DOHH2 (cell line): ENCODE results near the gene MAN2A1.

Source experiments
- H3F3A ChIP-seq: fragments of 200-600 bp; sonication (generic), shearing (Covaris generic); 2 replicates; pipeline ENCODE4 v1.6.0; 2016; ENCODE audit warnings: antibody characterized with exemption, mild to moderate bottlenecking; ENCODE audit not compliant: control insufficient read depth, insufficient read depth
- H3K27ac ChIP-seq: fragments of 200-600 bp; sonication (generic); 2 replicates; pipeline ENCODE4 v1.5.1; 2014; ENCODE audit warnings: low read depth, mild to moderate bottlenecking, low read length, moderate library complexity
- H3K27me3 ChIP-seq: fragments of 200-600 bp; sonication (generic); 2 replicates; pipeline ENCODE4 v1.6.1; 2014; ENCODE audit warnings: mild to moderate bottlenecking, low read length, mixed read lengths; ENCODE audit not compliant: control insufficient read depth
- H3K36me3 ChIP-seq: fragments of 200-600 bp; sonication (generic); 2 replicates; pipeline ENCODE4 v1.6.1; 2014; ENCODE audit warnings: mild to moderate bottlenecking, low read length, moderate library complexity, mixed read lengths; ENCODE audit not compliant: control insufficient read depth
- H3K4me1 ChIP-seq: fragments of 200-600 bp; sonication (generic); 2 replicates; pipeline ENCODE4 v1.6.1; 2014; ENCODE audit warnings: mild to moderate bottlenecking, low read length, mixed read lengths; ENCODE audit not compliant: control insufficient read depth
- H3K4me2 ChIP-seq: fragments of 200-600 bp; sonication (generic); 2 replicates; pipeline ENCODE4 v1.6.0; 2014; ENCODE audit warnings: mild to moderate bottlenecking, low read length, moderate library complexity
- H3K4me3 ChIP-seq: fragments of 200-600 bp; sonication (generic); 2 replicates; pipeline ENCODE4 v1.5.1; 2014; ENCODE audit warnings: mild to moderate bottlenecking, low read length, mixed read lengths
- H3K79me2 ChIP-seq: fragments of 200-600 bp; sonication (generic); 2 replicates; pipeline ENCODE4 v1.6.1; 2014; ENCODE audit warnings: mild to moderate bottlenecking, low read length, mixed read lengths; ENCODE audit not compliant: control insufficient read depth
- H3K9me2 ChIP-seq: fragments of 200-600 bp; sonication (generic); replicated peaks from 2 replicates; pipeline ENCODE4 v1.6.1; 2014; ENCODE audit warnings: mild to moderate bottlenecking, low read length, mixed read lengths; ENCODE audit not compliant: control insufficient read depth
- H3K9me3 ChIP-seq: fragments of 200-600 bp; sonication (generic); 2 replicates; pipeline ENCODE4 v1.6.1; 2014; ENCODE audit warnings: antibody characterized with exemption, low read length, mixed read lengths; ENCODE audit not compliant: control insufficient read depth, insufficient read depth
- H4K20me1 ChIP-seq: fragments of 200-600 bp; sonication (generic); 2 replicates; pipeline ENCODE4 v1.6.0; 2014; ENCODE audit warnings: low read depth, mild to moderate bottlenecking, antibody characterized with exemption, low read length, moderate library complexity; ENCODE audit not compliant: control insufficient read depth, insufficient read depth
- EZH2phosphoT487 ChIP-seq: fragments of 200-600 bp; sonication (generic); IDR thresholded peaks from 2 replicates; pipeline ENCODE4 v1.6.1; 2017; ENCODE audit warnings: borderline replicate concordance, mild to moderate bottlenecking, antibody characterized with exemption, low read length, moderate library complexity, mixed read lengths
- TF ChIP-seq, protein P1 (sequence below): fragments of 200-600 bp; sonication (generic); IDR thresholded peaks from one replicate; pipeline ENCODE4 v1.5.1; 2014; ENCODE audit warnings: antibody characterized with exemption, mild to moderate bottlenecking, low read depth, low read length; ENCODE audit not compliant: poor library complexity, severe bottlenecking

MAN2A1 gene

DNA sequence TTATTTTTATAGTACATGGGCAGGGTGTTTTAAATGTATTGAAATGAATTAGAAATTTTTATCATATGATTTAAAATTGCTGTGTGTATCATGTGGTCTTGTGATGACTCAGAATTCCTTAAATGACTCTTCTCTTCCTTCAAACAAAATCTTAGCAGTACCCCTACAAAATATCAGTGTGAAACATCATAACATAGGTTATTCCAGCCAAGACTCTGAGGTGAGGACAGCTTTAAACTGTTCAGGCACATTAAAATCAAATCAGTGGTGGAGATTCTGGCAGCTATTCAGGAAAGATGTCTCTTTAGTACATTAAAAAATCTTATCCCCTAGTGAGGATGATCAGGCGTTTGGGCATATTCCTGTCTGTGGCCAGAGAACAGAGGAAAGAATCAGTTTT lies 174.0 kb downstream of the MAN2A1 start:
- no peak for TF ChIP-seq EZH2phosphoT487
- TF ChIP-seq, protein P1, sequence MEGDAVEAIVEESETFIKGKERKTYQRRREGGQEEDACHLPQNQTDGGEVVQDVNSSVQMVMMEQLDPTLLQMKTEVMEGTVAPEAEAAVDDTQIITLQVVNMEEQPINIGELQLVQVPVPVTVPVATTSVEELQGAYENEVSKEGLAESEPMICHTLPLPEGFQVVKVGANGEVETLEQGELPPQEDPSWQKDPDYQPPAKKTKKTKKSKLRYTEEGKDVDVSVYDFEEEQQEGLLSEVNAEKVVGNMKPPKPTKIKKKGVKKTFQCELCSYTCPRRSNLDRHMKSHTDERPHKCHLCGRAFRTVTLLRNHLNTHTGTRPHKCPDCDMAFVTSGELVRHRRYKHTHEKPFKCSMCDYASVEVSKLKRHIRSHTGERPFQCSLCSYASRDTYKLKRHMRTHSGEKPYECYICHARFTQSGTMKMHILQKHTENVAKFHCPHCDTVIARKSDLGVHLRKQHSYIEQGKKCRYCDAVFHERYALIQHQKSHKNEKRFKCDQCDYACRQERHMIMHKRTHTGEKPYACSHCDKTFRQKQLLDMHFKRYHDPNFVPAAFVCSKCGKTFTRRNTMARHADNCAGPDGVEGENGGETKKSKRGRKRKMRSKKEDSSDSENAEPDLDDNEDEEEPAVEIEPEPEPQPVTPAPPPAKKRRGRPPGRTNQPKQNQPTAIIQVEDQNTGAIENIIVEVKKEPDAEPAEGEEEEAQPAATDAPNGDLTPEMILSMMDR, result no peak
- Histone ChIP-seq H3K4me1 (no peaks in the 10 kb centered on the region), H3F3A (no peaks in the 10 kb centered on the region), H3K27ac (no peak overlapping the region), H3K9me3 (no peaks in the 10 kb centered on the region), H3K9me2 (no peaks in the 10 kb centered on the region), H3K4me2 (no peak overlapping the region), H4K20me1 (no peaks in the 10 kb centered on the region), H3K27me3 (no peaks in the 10 kb centered on the region), H3K36me3 (peaks cover 17% of the 10 kb centered on the region), H3K79me2 (no peaks in the 10 kb centered on the region), H3K4me3 (no peak overlapping the region)

DNA sequence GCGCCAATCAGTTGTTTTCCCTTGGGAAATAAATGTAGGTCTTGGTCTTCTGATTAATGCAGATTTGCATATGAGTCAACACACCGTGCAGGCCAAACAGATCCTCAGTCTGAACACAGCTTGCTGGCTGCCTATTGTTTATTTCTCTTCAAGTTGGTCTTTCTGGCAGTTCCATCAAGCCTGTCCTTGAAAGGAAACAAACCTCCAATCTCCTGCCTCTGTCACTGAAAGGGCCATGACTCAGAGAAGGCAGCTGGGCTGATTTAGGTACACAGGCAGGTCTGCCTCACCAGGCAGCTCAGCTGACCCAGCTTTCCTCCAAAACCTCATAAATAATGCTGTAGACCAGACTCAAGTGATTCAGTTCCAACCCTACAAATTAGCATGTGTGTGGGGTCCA lies 175.9 kb downstream of the MAN2A1 start:
- H3K27me3 ChIP-seq, result no peaks in the 10 kb centered on the region
- peaks cover 14% of the 10 kb centered on the region for H3K36me3 ChIP-seq
- H3K4me3 ChIP-seq, result no peak overlapping the region
- no peak overlapping the region for H3K4me2 ChIP-seq
- TF ChIP-seq, protein P1, result no peak
- H3K79me2 ChIP-seq, result no peaks in the 10 kb centered on the region
- no peaks in the 10 kb centered on the region for H3K4me1 ChIP-seq
- H4K20me1 ChIP-seq, result no peaks in the 10 kb centered on the region
- no peak overlapping the region for H3K27ac ChIP-seq
- no peaks in the 10 kb centered on the region for H3K9me2 ChIP-seq
- H3K9me3 ChIP-seq, result no peaks in the 10 kb centered on the region
- H3F3A ChIP-seq, result no peaks in the 10 kb centered on the region

DNA sequence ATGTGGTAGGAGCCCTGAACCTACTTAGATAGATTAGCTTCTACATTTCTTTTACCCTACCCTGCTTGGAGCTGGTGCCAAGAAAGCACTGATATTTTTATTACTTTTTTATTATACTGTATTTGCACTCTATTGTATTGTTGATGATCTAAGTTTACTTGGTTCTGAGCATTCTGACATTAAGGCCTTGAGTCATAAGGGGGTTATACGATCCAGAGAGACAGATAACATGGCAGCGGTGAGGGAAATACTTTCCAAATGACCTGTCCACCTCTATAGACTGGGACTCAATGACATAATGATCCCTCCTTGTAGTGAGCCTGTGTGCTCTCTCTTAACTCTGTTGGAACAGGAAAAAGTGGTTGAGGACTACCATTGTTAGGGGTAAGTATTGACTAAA lies 176.3 kb downstream of the MAN2A1 start:
- no peaks in the 10 kb centered on the region for H3K9me2 ChIP-seq
- H3K4me3 ChIP-seq, result no peak overlapping the region
- H3K36me3 ChIP-seq, result peaks cover 14% of the 10 kb centered on the region
- no peaks in the 10 kb centered on the region for H3K79me2 ChIP-seq
- no peaks in the 10 kb centered on the region for H3K9me3 ChIP-seq
- H3F3A ChIP-seq, result no peaks in the 10 kb centered on the region
- no peak overlapping the region for H3K27ac ChIP-seq
- no peaks in the 10 kb centered on the region for H4K20me1 ChIP-seq
- TF ChIP-seq EZH2phosphoT487, result no peak
- TF ChIP-seq, protein P1, result no peak
- no peaks in the 10 kb centered on the region for H3K4me1 ChIP-seq
- H3K27me3 ChIP-seq, result no peaks in the 10 kb centered on the region
- H3K4me2 ChIP-seq, result no peak overlapping the region

DNA sequence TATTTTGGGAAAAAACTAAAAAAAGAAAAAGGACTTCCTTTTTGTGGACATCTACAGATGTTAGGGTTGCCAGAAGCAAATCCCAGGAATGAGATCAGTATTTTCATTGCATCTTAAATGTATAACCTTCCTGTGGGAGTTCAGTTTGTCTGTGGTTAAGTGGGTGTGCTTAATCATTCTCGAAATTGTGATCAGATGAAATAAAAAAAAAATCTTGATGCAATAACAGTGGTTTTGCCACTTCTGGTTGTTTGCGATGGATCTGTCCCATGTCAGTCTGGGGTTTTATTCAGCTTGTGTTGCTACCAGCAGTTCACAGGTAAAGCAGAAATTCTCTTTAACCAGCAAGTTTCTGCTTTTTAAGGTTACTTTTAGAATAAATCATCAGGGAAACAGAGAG lies 179.0 kb downstream of the MAN2A1 start:
- Histone ChIP-seq H3K4me1 (no peaks in the 10 kb centered on the region), H3K79me2 (no peaks in the 10 kb centered on the region), H3K9me2 (no peaks in the 10 kb centered on the region), H4K20me1 (no peaks in the 10 kb centered on the region), H3K4me2 (no peak overlapping the region), H3K4me3 (no peak overlapping the region), H3F3A (no peaks in the 10 kb centered on the region), H3K27me3 (no peaks in the 10 kb centered on the region), H3K9me3 (no peaks in the 10 kb centered on the region), H3K36me3 (peaks cover 14% of the 10 kb centered on the region), H3K27ac (no peak overlapping the region)
- TF ChIP-seq, protein P1, result no peak
- TF ChIP-seq EZH2phosphoT487, result no peak
